H1 (cell line): ENCODE measurements around the gene POC1B. TPM values are rescaled to one million over a fixed set of nuclear protein-coding genes. Genes with fewer than 3 reads are reported as not detected.

Experiments used
- CTCF ChIA-PET: fragments of 300-600 bp; sonication (Branson Sonifier 250); formaldehyde crosslinking; loops from one replicate; lab custom pipeline; 2021; ENCODE audit not compliant: partially characterized antibody; lab: Charles Lee
- POLR2A ChIA-PET: fragments of 300-600 bp; sonication (Branson Sonifier 250); formaldehyde crosslinking; loops from one replicate; lab custom pipeline; 2021; ENCODE audit warnings: inconsistent platforms; ENCODE audit not compliant: partially characterized antibody; lab: Charles Lee
- DNase-seq, 2 experiments: peaks; one replicate each; pipeline versions ENCODE4 v3.0.0 to v3.0.0-alpha.2; 2010 to 2022; ENCODE audit warnings: low spot score in 2 of 2, low read depth in 1 of 2, mixed read lengths in 1 of 2
- FAIRE-seq: peaks from 2 replicates; lab custom pipeline; 2011; peaks lifted over from hg19 to GRCh38; lab: Jason Lieb, UNC
- H2AFZ ChIP-seq: 2 replicates; pipeline ENCODE4 v1.8.1; 2012; ENCODE audit warnings: low read length, inconsistent platforms
- H2AK5ac ChIP-seq: 2 replicates; pipeline ENCODE4 v1.6.1; 2013; ENCODE audit warnings: low read depth, low read length
- H2BK120ac ChIP-seq: replicated peaks from 2 replicates; pipeline ENCODE3; 2013; ENCODE audit warnings: low read depth, low read length, inconsistent platforms
- H2BK12ac ChIP-seq: 2 replicates; pipeline ENCODE4 v1.6.1; 2013; ENCODE audit warnings: low read depth, low read length
- H2BK15ac ChIP-seq: 2 replicates; pipeline ENCODE4 v1.6.1; 2013; ENCODE audit warnings: low read length
- H2BK20ac ChIP-seq: 2 replicates; pipeline ENCODE4 v1.6.1; 2013; ENCODE audit warnings: low read length
- H2BK5ac ChIP-seq: 2 replicates; pipeline ENCODE4 v1.6.1; 2013; ENCODE audit warnings: low read depth, low read length
- H3K14ac ChIP-seq: 2 replicates; pipeline ENCODE4 v1.6.1; 2013; ENCODE audit warnings: inconsistent platforms; ENCODE audit not compliant: insufficient read length
- H3K18ac ChIP-seq: 2 replicates; pipeline ENCODE4 v1.6.1; 2013; ENCODE audit warnings: low read length; ENCODE audit errors: extremely low read depth
- H3K23ac ChIP-seq: 2 replicates; pipeline ENCODE4 v1.6.1; 2013; ENCODE audit warnings: inconsistent platforms; ENCODE audit not compliant: insufficient read length
- H3K23me2 ChIP-seq: 2 replicates; pipeline ENCODE4 v1.6.1; 2013; ENCODE audit warnings: low read depth, low read length
- H3K27ac ChIP-seq: 2 replicates; pipeline ENCODE4 v1.6.1; 2011; ENCODE audit warnings: low read depth, low read length, inconsistent platforms
- H3K27me3 ChIP-seq, 4 experiments: replicated peaks in 1 of 4; 1 replicate in 1 of 4; 2 replicates in 3 of 4; pipeline versions ENCODE4 v1.6.1 to v1.8.1; 2011 to 2013; ENCODE audit warnings: low read length in 3 of 4, mild to moderate bottlenecking in 3 of 4, inconsistent platforms in 2 of 4, mixed read lengths in 2 of 4, moderate library complexity in 1 of 4; ENCODE audit not compliant: control insufficient read depth in 3 of 4, insufficient read depth in 3 of 4; ENCODE audit errors: extremely low read depth in 1 of 4
- H3K36me3 ChIP-seq, 4 experiments: 2 replicates each; pipeline versions ENCODE4 v1.6.1 to v1.8.1; 2011 to 2013; ENCODE audit warnings: mild to moderate bottlenecking in 4 of 4, low read length in 3 of 4, moderate library complexity in 2 of 4, control low read depth in 1 of 4, inconsistent platforms in 1 of 4; ENCODE audit not compliant: insufficient read depth in 4 of 4, control insufficient read depth in 2 of 4
- H3K4ac ChIP-seq: replicated peaks from 2 replicates; pipeline ENCODE3; 2013; ENCODE audit warnings: low read length, low read depth, mixed read lengths, inconsistent platforms; ENCODE audit not compliant: insufficient read length
- H3K4me1 ChIP-seq, 4 experiments: replicated peaks in 1 of 4; 1 replicate in 1 of 4; 2 replicates in 3 of 4; pipeline versions ENCODE4 v1.6.1 to v1.8.1; 2011 to 2013; ENCODE audit warnings: low read length in 3 of 4, inconsistent platforms in 2 of 4, mixed read lengths in 1 of 4; ENCODE audit not compliant: insufficient read depth in 4 of 4, control insufficient read depth in 3 of 4
- H3K4me2 ChIP-seq, 2 experiments: 2 replicates each; pipeline versions ENCODE4 v1.6.1 to v1.8.1; 2011 to 2013; ENCODE audit warnings: low read depth in 2 of 2, low read length in 2 of 2, control low read depth in 1 of 2, inconsistent platforms in 1 of 2, mild to moderate bottlenecking in 1 of 2; ENCODE audit not compliant: insufficient read depth in 1 of 2
- H3K4me3 ChIP-seq, 4 experiments: fragments of 200-600, 300-600 bp in 1 of 4; sonication (generic), shearing (Covaris generic), sonication (Bioruptor Twin) in 1 of 4; 2 replicates each; pipeline versions ENCODE4 v1.5.1 to v1.8.1; 2011 to 2016; ENCODE audit warnings: low read length in 4 of 4, low read depth in 3 of 4, control low read depth in 2 of 4, inconsistent platforms in 2 of 4, mild to moderate bottlenecking in 2 of 4, mixed read lengths in 1 of 4, moderate library complexity in 1 of 4; ENCODE audit not compliant: insufficient read depth in 2 of 4; ENCODE audit errors: extremely low read depth in 1 of 4
- H3K56ac ChIP-seq: replicated peaks from 2 replicates; pipeline ENCODE3; 2013; ENCODE audit warnings: low read depth, mild to moderate bottlenecking, mixed read lengths, low read length, inconsistent platforms; ENCODE audit not compliant: insufficient read length
- H3K79me1 ChIP-seq: 2 replicates; pipeline ENCODE4 v1.6.1; 2013; ENCODE audit warnings: low read depth, low read length, control low read depth
- H3K79me2 ChIP-seq, 2 experiments: 2 replicates each; pipeline versions ENCODE4 v1.6.1 to v1.8.1; 2012 to 2013; ENCODE audit warnings: low read length in 2 of 2, mild to moderate bottlenecking in 2 of 2, inconsistent platforms in 1 of 2; ENCODE audit not compliant: insufficient read depth in 2 of 2, control insufficient read depth in 1 of 2
- H3K9ac ChIP-seq, 4 experiments: replicated peaks in 1 of 4; 1 replicate in 1 of 4; 2 replicates in 3 of 4; pipeline versions ENCODE4 v1.6.1 to v1.8.1; 2011 to 2013; ENCODE audit warnings: low read depth in 3 of 4, low read length in 3 of 4, control low read depth in 2 of 4, mild to moderate bottlenecking in 2 of 4, moderate library complexity in 2 of 4, inconsistent platforms in 1 of 4; ENCODE audit errors: extremely low read depth in 1 of 4
- H3K9me3 ChIP-seq, 2 experiments: 2 replicates each; pipeline versions ENCODE4 v1.6.1 to v1.8.1; 2012 to 2013; ENCODE audit warnings: mild to moderate bottlenecking in 2 of 2, moderate library complexity in 2 of 2, control low read depth in 1 of 2, inconsistent platforms in 1 of 2, low read depth in 1 of 2, low read length in 1 of 2, mixed read lengths in 1 of 2; ENCODE audit not compliant: insufficient read depth in 2 of 2
- H4K20me1 ChIP-seq, 2 experiments: replicated peaks in 1 of 2; 2 replicates each; pipeline versions ENCODE3 to v1.8.1; 2011 to 2013; ENCODE audit warnings: inconsistent platforms in 2 of 2, low read length in 2 of 2, mild to moderate bottlenecking in 1 of 2; ENCODE audit not compliant: insufficient read depth in 2 of 2, control insufficient read depth in 1 of 2
- H4K5ac ChIP-seq: 2 replicates; pipeline ENCODE4 v1.6.1; 2013; ENCODE audit warnings: low read length, low read depth, mixed read lengths, inconsistent platforms; ENCODE audit not compliant: insufficient read length
- H4K8ac ChIP-seq: 2 replicates; pipeline ENCODE4 v1.8.0; 2013; ENCODE audit warnings: mild to moderate bottlenecking, moderate library complexity, low read length, inconsistent platforms; ENCODE audit not compliant: insufficient read depth; ENCODE audit errors: extremely low read depth
- H4K91ac ChIP-seq: replicated peaks from 2 replicates; pipeline ENCODE3; 2013; ENCODE audit warnings: low read length, mixed read lengths, inconsistent platforms; ENCODE audit not compliant: insufficient read length
- CREB1 ChIP-seq: IDR thresholded peaks from 2 replicates; pipeline ENCODE4 v1.6.1; 2012; ENCODE audit warnings: inconsistent platforms
- EZH2 ChIP-seq: fragments of 200-600 bp; sonication (generic); IDR thresholded peaks from 2 replicates; pipeline ENCODE4 v1.7.1; 2012; ENCODE audit warnings: low read depth, mild to moderate bottlenecking, moderate library complexity, low read length, inconsistent platforms; ENCODE audit not compliant: severe bottlenecking
- JUND ChIP-seq: IDR thresholded peaks from 2 replicates; pipeline ENCODE4 v1.6.1; 2011; ENCODE audit warnings: mild to moderate bottlenecking, improper control_type of control experiment, low read length
- POU5F1 ChIP-seq: IDR thresholded peaks from 2 replicates; pipeline ENCODE4 v1.6.1; 2011; ENCODE audit warnings: low read depth, mild to moderate bottlenecking, low read length, moderate library complexity
- RAD21 ChIP-seq, 2 experiments: IDR thresholded peaks in 1 of 2; conservative IDR thresholded peaks in 1 of 2; 2 replicates each; pipeline ENCODE4 v1.6.1; 2011; ENCODE audit warnings: low read depth in 2 of 2, low read length in 2 of 2, improper control_type of control experiment in 1 of 2, inconsistent platforms in 1 of 2, mild to moderate bottlenecking in 1 of 2, moderate library complexity in 1 of 2
- SP1 ChIP-seq: IDR thresholded peaks from 2 replicates; pipeline ENCODE4 v1.6.1; 2011; ENCODE audit warnings: low read depth, low read length
- ZNF274 ChIP-seq: IDR thresholded peaks from 2 replicates; pipeline ENCODE4 v1.7.0; 2012; ENCODE audit warnings: low read length, borderline replicate concordance; ENCODE audit errors: extremely low read depth
- WGBS, 2 experiments: shearing (Covaris generic) in 1 of 2; methylation state at CpG; one replicate each; pipeline versions ENCODE4 v1.1.6 to v1.1.7; 2013 to 2015; ENCODE audit warnings: low lambda C conversion rate in 2 of 2, mixed read lengths in 2 of 2, inconsistent platforms in 1 of 2, low coverage in 1 of 2, missing lambda C conversion rate in 1 of 2; ENCODE audit not compliant: insufficient replicate concordance in 2 of 2, insufficient coverage in 1 of 2, insufficient read length in 1 of 2; ENCODE audit errors: extremely low coverage in 1 of 2, missing lambda C conversion rate in 1 of 2; 5-methylcytosine and 5-hydroxymethylcytosine counted together
- polyA plus RNA-seq, 7 experiments: library from polyadenylated mRNA; depleted of rRNA in 3 of 7; stranded (reverse) in 5 of 7; unstranded in 2 of 7; fragments of >200 nt in 5 of 7; fragments of 200-250 nt in 2 of 7; gene quantifications; 1 replicate in 5 of 7; 2 replicates in 1 of 7; 4 replicates in 1 of 7; pipeline versions ENCODE4 v1.2.1 to v1.2.3, GENCODE V29; 2011 to 2013; ENCODE audit warnings: missing spikeins in 2 of 7, mixed read lengths in 2 of 7
- total RNA-seq: library from RNA; stranded (reverse); fragmentation: NEBNext Ultra II Directional; extraction: Animal tissue kit (Norgen Biotek cat#: 25700); gene quantifications from 2 replicates; pipeline ENCODE4 v1.2.1, GENCODE V29; 2021

The POC1B gene
- total and polyA plus RNA-seq, 2 of the 8 experiments (the other 6 are each of a cell fraction or from before 2014, with no cell fraction given) = 7.5 to 16.3 TPM

DNA sequence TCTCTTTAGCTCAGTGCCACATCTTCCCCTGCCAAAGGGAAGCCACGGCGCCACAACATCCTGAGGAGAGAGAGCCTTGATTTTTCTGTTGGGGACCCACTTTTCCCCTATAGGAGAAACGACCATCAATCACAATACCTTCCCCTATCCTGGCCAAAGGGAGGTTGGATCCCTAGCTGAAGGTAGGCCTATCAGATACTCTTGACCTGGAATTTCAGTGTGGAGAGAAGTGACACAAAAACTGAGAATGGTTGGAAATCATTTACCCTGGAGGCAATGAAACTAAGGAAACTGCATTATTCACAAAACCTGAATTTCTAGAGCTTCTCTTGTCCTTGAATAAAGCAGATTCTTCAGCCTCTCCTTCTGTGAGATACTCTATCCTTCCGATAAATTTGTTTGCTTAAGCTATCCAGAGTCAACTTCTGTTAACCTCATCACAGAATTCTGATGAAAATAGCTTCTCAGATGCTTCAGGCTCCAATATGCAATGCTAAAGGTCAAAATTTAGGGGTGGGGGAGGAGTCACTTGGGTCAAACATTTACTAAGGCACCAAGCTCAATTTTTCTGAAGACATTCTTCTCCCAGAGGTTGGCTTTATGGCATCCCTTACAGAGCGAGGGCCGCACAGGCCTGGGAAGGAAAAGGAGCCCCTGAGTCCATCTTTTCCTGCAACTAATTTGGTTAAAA lies 146.6 kb downstream of the POC1B start:
- TF ChIP-seq JUND (no peak), POU5F1 (no peak), RAD21 (IDR thresholded peaks at IDR 0.05 in 1 of 2, conservative IDR thresholded peaks at IDR 0.05 in 1 of 2; ENCODE audit: low read depth in 2 of 2, low read length in 2 of 2) (no peak), SP1 (0 out of 2 replicates have a peak, but pooled peaks have one; percentile 16), ZNF274 (no peak), CREB1 (no peak), EZH2 (no peak)
- TF ChIP-seq, all 59 proteins: peak for 1
- no peak overlapping the region for H3K9ac ChIP-seq
- no peak overlapping the region for H2BK12ac ChIP-seq
- H2BK15ac ChIP-seq = no peak overlapping the region
- DNase-seq = no peak
- H3K4ac ChIP-seq = no peak overlapping the region
- H3K14ac ChIP-seq = no peak overlapping the region
- no peak overlapping the region for H2AFZ ChIP-seq
- H3K56ac ChIP-seq = no peak overlapping the region
- no peak overlapping the region for H3K18ac ChIP-seq
- no peak overlapping the region for H3K27ac ChIP-seq
- H2AK5ac ChIP-seq = no peak overlapping the region
- no peaks in the 10 kb centered on the region for H3K27me3 ChIP-seq
- no peaks in the 10 kb centered on the region for H4K20me1 ChIP-seq
- no peak overlapping the region for H4K8ac ChIP-seq
- H3K4me3 ChIP-seq = no peak overlapping the region
- FAIRE-seq = no peak
- H4K5ac ChIP-seq = no peak overlapping the region
- no peak overlapping the region for H4K91ac ChIP-seq
- H3K79me1 ChIP-seq = no peaks in the 10 kb centered on the region
- H3K23ac ChIP-seq = no peak overlapping the region
- no peak overlapping the region for H3K4me2 ChIP-seq
- no peak overlapping the region for H2BK120ac ChIP-seq
- no peaks in the 10 kb centered on the region for H3K9me3 ChIP-seq
- ChIA-PET POLR2A (interaction anchor here (5.2 kb wide), 1 partner anchor 26 kb away, joined by 29 read pairs; the partner anchor contains the start of gene DUSP6), CTCF (interaction anchor here (1.1 to 1.3 kb wide), 2 partner anchors 10 to 42 kb away, joined by 3 to 4 read pairs; no protein-coding TSS in a partner anchor)
- no peak overlapping the region for H2BK20ac ChIP-seq
- no peaks in the 10 kb centered on the region for H3K36me3 ChIP-seq
- no peaks in the 10 kb centered on the region for H3K23me2 ChIP-seq
- H3K79me2 ChIP-seq = no peaks in the 10 kb centered on the region
- peaks cover 2 to 7% (median 4%) of the 10 kb centered on the region in 4 experiments; a peak in 6 of 7 replicates for H3K4me1 ChIP-seq
- H2BK5ac ChIP-seq = no peak overlapping the region
- 88% methylated on average over 6 of the region's 6 CpGs; no CpG with 5 or more reads in 1 of the 2 experiments for WGBS, 2 experiments
